OCI-LY1 (cell line): ENCODE results near the gene ZNF350.
"Not testable (repeated sequence)": the region's sequence is repeated elsewhere in the genome, so short reads cannot be mapped to it uniquely, and the experiment has no call there.

Experiments used
- H2AFZ ChIP-seq: fragments of 200-600 bp; sonication (generic), shearing (Covaris generic); 2 replicates; pipeline ENCODE4 v1.6.0; 2014; ENCODE audit warnings: antibody characterized with exemption, mild to moderate bottlenecking, low read length
- H3F3A ChIP-seq: fragments of 200-600 bp; sonication (generic), shearing (Covaris generic); 2 replicates; pipeline ENCODE4 v1.6.0; 2014; ENCODE audit warnings: mild to moderate bottlenecking, antibody characterized with exemption, low read length, moderate library complexity; ENCODE audit not compliant: insufficient read depth
- H3K27ac ChIP-seq: fragments of 200-600 bp; sonication (generic); 2 replicates; pipeline ENCODE4 v1.5.1; 2014; ENCODE audit warnings: low read length, mixed run types, mild to moderate bottlenecking, low read depth; ENCODE audit not compliant: poor library complexity, severe bottlenecking
- H3K27me3 ChIP-seq: fragments of 200-600 bp; sonication (generic); 2 replicates; pipeline ENCODE4 v1.6.0; 2014; ENCODE audit warnings: antibody characterized with exemption, mild to moderate bottlenecking, low read length, moderate library complexity; ENCODE audit not compliant: insufficient read depth
- H3K36me3 ChIP-seq: fragments of 200-600 bp; sonication (generic); 2 replicates; pipeline ENCODE4 v1.6.1; 2014; ENCODE audit warnings: mild to moderate bottlenecking, antibody characterized with exemption, low read length, moderate library complexity, mixed read lengths; ENCODE audit not compliant: insufficient read depth
- H3K4me1 ChIP-seq: fragments of 200-600 bp; sonication (generic); 2 replicates; pipeline ENCODE4 v1.5.1; 2014; ENCODE audit warnings: mild to moderate bottlenecking, low read length, moderate library complexity; ENCODE audit not compliant: insufficient read depth, severe bottlenecking
- H3K4me2 ChIP-seq: fragments of 200-600 bp; sonication (generic), shearing (Covaris generic); 2 replicates; pipeline ENCODE4 v1.6.1; 2014; ENCODE audit warnings: low read length
- H3K4me3 ChIP-seq: fragments of 200-600 bp; sonication (generic); 2 replicates; pipeline ENCODE4 v1.5.1; 2014; ENCODE audit warnings: low read length, low read depth, mild to moderate bottlenecking, mixed read lengths; ENCODE audit not compliant: poor library complexity, severe bottlenecking
- H3K79me2 ChIP-seq: fragments of 200-600 bp; shearing (Covaris generic); 2 replicates; pipeline ENCODE4 v1.6.1; 2016; ENCODE audit warnings: mixed run types, low read length, mixed read lengths; ENCODE audit not compliant: insufficient read depth
- H3K9ac ChIP-seq: fragments of 200-600 bp; sonication (generic), shearing (Covaris generic); 2 replicates; pipeline ENCODE4 v1.6.1; 2014; ENCODE audit warnings: mild to moderate bottlenecking, low read length, mixed read lengths
- H3K9me2 ChIP-seq: fragments of 200-600 bp; sonication (generic), shearing (Covaris generic); 2 replicates; pipeline ENCODE4 v1.6.1; 2014; ENCODE audit warnings: low read depth, mild to moderate bottlenecking, low read length, mixed read lengths
- H3K9me3 ChIP-seq: fragments of 200-600 bp; shearing (Covaris generic); 2 replicates; pipeline ENCODE4 v1.6.1; 2014; ENCODE audit warnings: low read length, mixed read lengths
- H4K20me1 ChIP-seq: fragments of 200-600 bp; sonication (generic), shearing (Covaris generic); 2 replicates; pipeline ENCODE4 v1.6.0; 2016; ENCODE audit warnings: mild to moderate bottlenecking, low read length; ENCODE audit not compliant: insufficient read depth
- EZH2 ChIP-seq: fragments of 200-600 bp; sonication (generic), shearing (Covaris generic); IDR thresholded peaks from 2 replicates; pipeline ENCODE4 v1.8.0; 2017; ENCODE audit warnings: borderline replicate concordance, mixed run types, mild to moderate bottlenecking, antibody characterized with exemption, low read length, moderate library complexity, mixed read lengths
- TF ChIP-seq, protein P1 (sequence below): fragments of 200-600 bp; sonication (generic), shearing (Covaris generic); IDR thresholded peaks from 2 replicates; pipeline ENCODE4 v1.5.1; 2017; ENCODE audit warnings: mild to moderate bottlenecking, antibody characterized with exemption, low read length, moderate library complexity, mixed read lengths

ZNF350 gene

DNA sequence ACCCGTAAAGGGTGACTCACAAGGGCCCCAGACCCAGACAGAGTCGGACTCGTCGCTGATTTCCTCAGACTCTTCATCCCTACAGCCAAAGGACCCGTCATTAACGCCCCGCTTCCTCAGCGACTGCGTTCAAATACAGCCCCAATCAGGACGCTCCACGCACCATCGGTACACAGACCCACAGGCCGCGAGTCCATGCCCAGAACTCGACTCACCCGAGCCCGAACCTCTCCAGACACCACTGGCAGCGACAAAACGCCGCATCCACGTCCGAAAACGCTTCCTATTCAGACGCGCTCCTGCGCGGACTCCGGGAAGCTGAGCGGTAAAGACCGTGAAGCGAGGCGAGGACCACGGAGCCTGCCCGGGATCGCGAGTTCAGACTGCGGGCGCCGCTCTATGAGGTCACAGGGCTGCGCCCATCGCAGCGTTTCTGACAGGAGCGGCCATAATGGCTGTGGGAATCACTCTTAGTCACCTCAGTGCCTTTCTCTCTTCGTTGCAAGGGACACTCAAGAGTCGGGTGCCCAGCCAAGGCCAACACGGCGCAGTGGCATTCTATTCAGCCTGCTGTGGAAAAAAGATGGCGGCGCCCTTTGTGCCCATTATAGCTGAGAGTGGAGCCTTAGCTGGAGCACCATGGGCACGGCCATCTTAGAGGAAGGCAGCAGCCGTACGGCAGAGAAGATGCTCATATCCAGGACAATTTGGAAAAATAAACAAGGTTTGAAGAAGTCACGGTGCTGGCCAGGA is 41.6 kb upstream of the ZNF350 start, which contains the start of gene ZNF614:
Gene ZNF614, minus strand, starts transcription at position 353 of the 753 bp plus-strand sequence. CDS start 2,634 bp downstream, outside the sequence.
- H3K9ac ChIP-seq: peak within 1 kb of the TSS; percentile 98
- H3K27me3 ChIP-seq: no peaks in the 10 kb centered on the region
- H3K79me2 ChIP-seq: peaks cover 13% of the 10 kb centered on the region; the same call in 1 of the 2 replicates
- peak within 1 kb of the TSS; percentile 70 for H2AFZ ChIP-seq
- peak within 1 kb of the TSS; percentile 80 for H3K27ac ChIP-seq
- TF ChIP-seq, protein P1, sequence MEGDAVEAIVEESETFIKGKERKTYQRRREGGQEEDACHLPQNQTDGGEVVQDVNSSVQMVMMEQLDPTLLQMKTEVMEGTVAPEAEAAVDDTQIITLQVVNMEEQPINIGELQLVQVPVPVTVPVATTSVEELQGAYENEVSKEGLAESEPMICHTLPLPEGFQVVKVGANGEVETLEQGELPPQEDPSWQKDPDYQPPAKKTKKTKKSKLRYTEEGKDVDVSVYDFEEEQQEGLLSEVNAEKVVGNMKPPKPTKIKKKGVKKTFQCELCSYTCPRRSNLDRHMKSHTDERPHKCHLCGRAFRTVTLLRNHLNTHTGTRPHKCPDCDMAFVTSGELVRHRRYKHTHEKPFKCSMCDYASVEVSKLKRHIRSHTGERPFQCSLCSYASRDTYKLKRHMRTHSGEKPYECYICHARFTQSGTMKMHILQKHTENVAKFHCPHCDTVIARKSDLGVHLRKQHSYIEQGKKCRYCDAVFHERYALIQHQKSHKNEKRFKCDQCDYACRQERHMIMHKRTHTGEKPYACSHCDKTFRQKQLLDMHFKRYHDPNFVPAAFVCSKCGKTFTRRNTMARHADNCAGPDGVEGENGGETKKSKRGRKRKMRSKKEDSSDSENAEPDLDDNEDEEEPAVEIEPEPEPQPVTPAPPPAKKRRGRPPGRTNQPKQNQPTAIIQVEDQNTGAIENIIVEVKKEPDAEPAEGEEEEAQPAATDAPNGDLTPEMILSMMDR: no peak
- no peak for TF ChIP-seq EZH2
- H3K9me2 ChIP-seq: no peaks in the 10 kb centered on the region
- peak within 1 kb of the TSS; percentile 77 for H3K4me2 ChIP-seq
- H3F3A ChIP-seq: no peaks in the 10 kb centered on the region
- peaks cover 31% of the 10 kb centered on the region for H3K9me3 ChIP-seq
- peaks cover 17% of the 10 kb centered on the region for H3K4me1 ChIP-seq
- peaks cover 67% of the 10 kb centered on the region for H3K36me3 ChIP-seq
- H4K20me1 ChIP-seq: no peaks in the 10 kb centered on the region
- peak within 1 kb of the TSS; percentile 99 for H3K4me3 ChIP-seq

GRCh38 chr19:52026255-52026990 is 39.8 kb upstream of the ZNF350 start:
- peaks cover 13% of the 10 kb centered on the region; the same call in 1 of the 2 replicates for H3K79me2 ChIP-seq
- peaks cover 33% of the 10 kb centered on the region for H3K9me3 ChIP-seq
- not testable (repeated sequence) for H3K4me3 ChIP-seq, H3K27ac ChIP-seq, H3F3A ChIP-seq, H2AFZ ChIP-seq, H3K9ac ChIP-seq, H3K27me3 ChIP-seq, H3K9me2 ChIP-seq, H4K20me1 ChIP-seq, H3K4me2 ChIP-seq
- H3K4me1 ChIP-seq: peaks cover 17% of the 10 kb centered on the region
- peaks cover 74% of the 10 kb centered on the region for H3K36me3 ChIP-seq

- not testable (repeated sequence) for H3K9ac ChIP-seq, H3K27ac ChIP-seq, H3K4me3 ChIP-seq, H3K27me3 ChIP-seq, H3K9me2 ChIP-seq, H4K20me1 ChIP-seq, H3F3A ChIP-seq, H3K4me2 ChIP-seq, H2AFZ ChIP-seq
- peaks cover 13% of the 10 kb centered on the region; the same call in 1 of the 2 replicates for H3K79me2 ChIP-seq
- peaks cover 78% of the 10 kb centered on the region for H3K36me3 ChIP-seq
- H3K9me3 ChIP-seq: peaks cover 36% of the 10 kb centered on the region
- peaks cover 17% of the 10 kb centered on the region for H3K4me1 ChIP-seq
Measured at GRCh38 chr19:52024478-52024877, 37.8 kb upstream of the ZNF350 start.

DNA sequence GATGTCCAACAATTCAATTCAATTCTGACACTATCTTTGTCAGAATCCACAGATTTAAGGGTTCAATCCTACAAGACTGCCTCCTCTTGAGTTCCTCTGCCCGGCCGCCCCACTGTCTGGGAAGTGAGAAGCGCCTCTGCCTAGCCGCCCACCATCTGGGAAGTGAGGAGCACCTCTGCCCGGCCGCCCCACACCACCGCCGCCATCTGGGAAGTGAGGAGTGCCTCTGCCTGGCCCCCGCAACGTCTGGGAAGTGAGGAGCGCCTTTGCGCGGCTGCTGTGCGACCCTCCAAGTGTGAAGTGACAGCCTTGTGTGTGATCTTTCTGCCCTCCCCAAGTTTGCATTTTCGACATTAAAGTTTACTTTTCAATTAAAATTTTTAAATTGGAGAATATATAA is 35.6 kb upstream of the ZNF350 start:
- TF ChIP-seq, protein P1: no peak
- TF ChIP-seq EZH2: no peak
- H3K4me3 ChIP-seq: no peak overlapping the region
- peaks cover 3% of the 10 kb centered on the region for H3K4me1 ChIP-seq
- H3K9me2 ChIP-seq: no peaks in the 10 kb centered on the region
- no peaks in the 10 kb centered on the region for H3K27me3 ChIP-seq
- H3K4me2 ChIP-seq: no peak overlapping the region
- H3F3A ChIP-seq: no peaks in the 10 kb centered on the region
- no peak overlapping the region for H3K9ac ChIP-seq
- no peaks in the 10 kb centered on the region for H4K20me1 ChIP-seq
- H2AFZ ChIP-seq: no peak overlapping the region
- peaks cover 98% of the 10 kb centered on the region for H3K36me3 ChIP-seq
- peaks cover 3% of the 10 kb centered on the region; the same call in 1 of the 2 replicates for H3K79me2 ChIP-seq
- H3K27ac ChIP-seq: no peak overlapping the region
- peaks cover 50% of the 10 kb centered on the region for H3K9me3 ChIP-seq
